Measurements from ENCODE around the gene MTHFS.

DNA sequence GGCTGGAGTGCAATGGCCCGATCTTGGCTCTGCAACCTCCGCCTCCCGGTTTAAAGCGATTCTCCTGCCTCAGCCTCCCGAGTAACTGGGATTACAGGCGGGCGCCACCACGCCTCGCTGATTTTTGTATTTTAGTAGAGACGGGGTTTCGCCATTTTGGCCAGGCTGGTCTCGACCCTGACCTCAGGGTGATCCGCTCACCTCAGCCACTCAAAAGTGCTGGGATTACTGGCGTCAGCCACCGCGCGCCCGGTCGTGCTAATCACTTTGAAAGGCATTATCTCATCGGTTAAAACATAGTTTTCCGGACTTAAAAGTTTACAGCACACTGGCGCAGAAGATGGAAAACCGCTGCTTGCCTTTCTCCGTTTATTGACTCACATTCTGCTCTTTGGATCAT, 27.6 kb upstream of the MTHFS start:
- TF ChIP-seq TARDBP (IDR thresholded peaks at IDR 0.05) (no peak), SUZ12 (IDR thresholded peaks at IDR 0.05) (no peak), L3MBTL2 (conservative IDR thresholded peaks at IDR 0.05) (no peak), FOXA1 (IDR thresholded peaks at IDR 0.05) (no peak), ZNF384 (IDR thresholded peaks at IDR 0.05) (no peak), SP1 (IDR thresholded peaks at IDR 0.05) (no peak), ELF4 (IDR thresholded peaks at IDR 0.05) (no peak), NFRKB (IDR thresholded peaks at IDR 0.05) (no peak), FOXM1 (IDR thresholded peaks at IDR 0.05; ENCODE audit: borderline replicate concordance) (no peak), ARNT (IDR thresholded peaks at IDR 0.05) (no peak), HDGF (IDR thresholded peaks at IDR 0.05; ENCODE audit: borderline replicate concordance) (no peak)
- TF ChIP-seq, protein P1, sequence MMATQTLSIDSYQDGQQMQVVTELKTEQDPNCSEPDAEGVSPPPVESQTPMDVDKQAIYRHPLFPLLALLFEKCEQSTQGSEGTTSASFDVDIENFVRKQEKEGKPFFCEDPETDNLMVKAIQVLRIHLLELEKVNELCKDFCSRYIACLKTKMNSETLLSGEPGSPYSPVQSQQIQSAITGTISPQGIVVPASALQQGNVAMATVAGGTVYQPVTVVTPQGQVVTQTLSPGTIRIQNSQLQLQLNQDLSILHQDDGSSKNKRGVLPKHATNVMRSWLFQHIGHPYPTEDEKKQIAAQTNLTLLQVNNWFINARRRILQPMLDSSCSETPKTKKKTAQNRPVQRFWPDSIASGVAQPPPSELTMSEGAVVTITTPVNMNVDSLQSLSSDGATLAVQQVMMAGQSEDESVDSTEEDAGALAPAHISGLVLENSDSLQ (IDR thresholded peaks at IDR 0.05) = no peak

Measured in HEK293T (cell line).